Peyer's patch (tissue), 4 donors: ENCODE results near the gene ORAI3.

Source experiments
- POLR2A ChIP-seq, 2 donors: fragments of 450-650 bp; IDR thresholded peaks; one replicate each; pipeline ENCODE4 v1.5.1; 2017; ENCODE audit warnings: antibody characterized with exemption in 2 of 2, mild to moderate bottlenecking in 2 of 2, moderate library complexity in 2 of 2
- TF ChIP-seq, protein P1 (sequence below), 6 experiments: fragments of 450-650 bp in 4 of 6; fragments of 200-600 bp in 2 of 6; sonication (generic) in 1 of 6; IDR thresholded peaks; one replicate each; pipeline ENCODE4 v1.5.1; 2017 to 2019; ENCODE audit warnings: antibody characterized with exemption in 6 of 6, mild to moderate bottlenecking in 3 of 6, moderate library complexity in 1 of 6

DNA sequence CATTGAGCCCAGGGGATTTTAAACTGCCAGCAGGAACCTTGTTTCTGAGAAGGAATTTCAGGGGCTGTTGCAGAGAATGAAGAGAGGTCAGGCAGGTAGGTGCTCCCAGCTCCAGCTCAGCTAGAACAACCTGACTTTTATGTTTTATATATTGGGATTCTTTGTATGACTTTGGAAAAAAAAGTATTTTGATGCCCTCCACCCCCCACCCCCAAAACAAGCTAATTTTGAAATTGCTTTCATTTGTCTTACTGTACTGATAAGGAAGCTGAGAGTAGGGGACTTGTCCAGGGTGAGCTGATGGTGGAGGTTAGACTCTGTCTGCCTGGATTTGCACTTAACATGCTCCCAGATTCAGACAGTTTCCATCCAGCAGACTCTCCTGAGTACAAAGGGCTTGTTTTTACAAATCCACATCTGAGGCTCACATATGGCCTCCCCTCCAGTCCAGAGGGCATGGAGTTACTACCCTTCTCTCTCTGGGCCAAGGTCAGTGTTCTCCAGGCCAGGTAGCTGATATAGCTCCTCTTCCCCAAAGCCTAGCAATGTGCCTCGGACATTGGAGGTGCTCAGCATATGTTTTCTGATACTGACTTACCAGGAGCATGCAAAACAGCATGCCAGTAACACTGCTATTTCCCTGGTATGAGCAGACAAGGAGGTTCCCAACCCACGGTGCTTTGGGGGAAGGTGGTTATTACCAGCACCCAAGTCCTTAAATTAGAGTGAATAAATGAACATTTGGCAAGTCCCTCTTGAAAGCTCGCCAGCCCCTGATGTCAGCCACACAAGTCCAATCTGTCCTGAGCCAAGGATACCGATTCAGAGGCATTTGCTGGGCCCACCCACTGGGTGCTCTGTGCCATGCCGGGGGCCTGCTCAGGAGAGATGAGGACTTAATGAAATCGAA lies 50.2 kb downstream of the ORAI3 start:
- TF ChIP-seq, protein P1, sequence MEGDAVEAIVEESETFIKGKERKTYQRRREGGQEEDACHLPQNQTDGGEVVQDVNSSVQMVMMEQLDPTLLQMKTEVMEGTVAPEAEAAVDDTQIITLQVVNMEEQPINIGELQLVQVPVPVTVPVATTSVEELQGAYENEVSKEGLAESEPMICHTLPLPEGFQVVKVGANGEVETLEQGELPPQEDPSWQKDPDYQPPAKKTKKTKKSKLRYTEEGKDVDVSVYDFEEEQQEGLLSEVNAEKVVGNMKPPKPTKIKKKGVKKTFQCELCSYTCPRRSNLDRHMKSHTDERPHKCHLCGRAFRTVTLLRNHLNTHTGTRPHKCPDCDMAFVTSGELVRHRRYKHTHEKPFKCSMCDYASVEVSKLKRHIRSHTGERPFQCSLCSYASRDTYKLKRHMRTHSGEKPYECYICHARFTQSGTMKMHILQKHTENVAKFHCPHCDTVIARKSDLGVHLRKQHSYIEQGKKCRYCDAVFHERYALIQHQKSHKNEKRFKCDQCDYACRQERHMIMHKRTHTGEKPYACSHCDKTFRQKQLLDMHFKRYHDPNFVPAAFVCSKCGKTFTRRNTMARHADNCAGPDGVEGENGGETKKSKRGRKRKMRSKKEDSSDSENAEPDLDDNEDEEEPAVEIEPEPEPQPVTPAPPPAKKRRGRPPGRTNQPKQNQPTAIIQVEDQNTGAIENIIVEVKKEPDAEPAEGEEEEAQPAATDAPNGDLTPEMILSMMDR (IDR thresholded peaks at IDR 0.05): no peak
- no peak for TF ChIP-seq POLR2A (IDR thresholded peaks at IDR 0.05)
